ENCODE measurements around the gene TIMM22.
A peak's percentile ranks its signal among the peaks of the same experiment; 100 is the strongest.

TIMM22 gene

GRCh38 chr17:1022278-1023024, 25.5 kb downstream of the TIMM22 start:
- peak; percentile 88 for DNase-seq

GRCh38 chr17:1024076-1024475, 27.1 kb downstream of the TIMM22 start:
- no peak for DNase-seq

GRCh38 chr17:1025733-1026598, 29.0 kb downstream of the TIMM22 start:
- DNase-seq: no peak

GRCh38 chr17:1026599-1026975, 29.7 kb downstream of the TIMM22 start:
- DNase-seq: no peak

- DNase-seq: no peak
Observed at GRCh38 chr17:1027044-1027443, 30.1 kb downstream of the TIMM22 start.

GRCh38 chr17:1029196-1029921, 32.4 kb downstream of the TIMM22 start:
- no peak for DNase-seq

GRCh38 chr17:1029922-1030644, 33.2 kb downstream of the TIMM22 start:
- peak; percentile 67 for DNase-seq

- DNase-seq: no peak
Observed at GRCh38 chr17:1030684-1031532, 34.0 kb downstream of the TIMM22 start.

GRCh38 chr17:1031711-1032110, 34.8 kb downstream of the TIMM22 start:
- DNase-seq: peak; percentile 91

GRCh38 chr17:1032391-1032790, 35.5 kb downstream of the TIMM22 start:
- no peak for DNase-seq

GRCh38 chr17:1033503-1033902, 36.6 kb downstream of the TIMM22 start:
- no peak for DNase-seq

GRCh38 chr17:1034652-1035210, 37.8 kb downstream of the TIMM22 start:
- no peak for DNase-seq

GRCh38 chr17:1035546-1036170, 38.7 kb downstream of the TIMM22 start:
- no peak for DNase-seq

GRCh38 chr17:1036171-1036844, 39.4 kb downstream of the TIMM22 start:
- DNase-seq: no peak

- DNase-seq: no peak
Observed at GRCh38 chr17:1036845-1037237, 39.9 kb downstream of the TIMM22 start.

- no peak for DNase-seq
Observed at GRCh38 chr17:1037238-1037879, 40.4 kb downstream of the TIMM22 start.

- DNase-seq: no peak
Observed at GRCh38 chr17:1038459-1039122, 41.7 kb downstream of the TIMM22 start.

- peak; percentile 63 for DNase-seq
Observed at GRCh38 chr17:1039123-1039507, 42.2 kb downstream of the TIMM22 start.

- peak; percentile 83 for DNase-seq
Observed at GRCh38 chr17:1039511-1040215, 42.7 kb downstream of the TIMM22 start.

Data from left hindlimb (tissue), 1 donor.